22Rv1 (cell line): Measurements from ENCODE around the gene F10.

Experiments used
- H3K27ac ChIP-seq: fragments of 450-650 bp; 2 replicates; pipeline ENCODE4 v1.5.1; 2017
- ZFX ChIP-seq: fragments of 450-650 bp; IDR thresholded peaks from 2 replicates; pipeline ENCODE4 v1.6.1; 2017; ENCODE audit warnings: antibody characterized with exemption, borderline replicate concordance
- TF ChIP-seq, protein P1 (sequence below): fragments of 450-650 bp; IDR thresholded peaks from 2 replicates; pipeline ENCODE4 v1.5.1; 2017; ENCODE audit warnings: mild to moderate bottlenecking

Gene F10

DNA sequence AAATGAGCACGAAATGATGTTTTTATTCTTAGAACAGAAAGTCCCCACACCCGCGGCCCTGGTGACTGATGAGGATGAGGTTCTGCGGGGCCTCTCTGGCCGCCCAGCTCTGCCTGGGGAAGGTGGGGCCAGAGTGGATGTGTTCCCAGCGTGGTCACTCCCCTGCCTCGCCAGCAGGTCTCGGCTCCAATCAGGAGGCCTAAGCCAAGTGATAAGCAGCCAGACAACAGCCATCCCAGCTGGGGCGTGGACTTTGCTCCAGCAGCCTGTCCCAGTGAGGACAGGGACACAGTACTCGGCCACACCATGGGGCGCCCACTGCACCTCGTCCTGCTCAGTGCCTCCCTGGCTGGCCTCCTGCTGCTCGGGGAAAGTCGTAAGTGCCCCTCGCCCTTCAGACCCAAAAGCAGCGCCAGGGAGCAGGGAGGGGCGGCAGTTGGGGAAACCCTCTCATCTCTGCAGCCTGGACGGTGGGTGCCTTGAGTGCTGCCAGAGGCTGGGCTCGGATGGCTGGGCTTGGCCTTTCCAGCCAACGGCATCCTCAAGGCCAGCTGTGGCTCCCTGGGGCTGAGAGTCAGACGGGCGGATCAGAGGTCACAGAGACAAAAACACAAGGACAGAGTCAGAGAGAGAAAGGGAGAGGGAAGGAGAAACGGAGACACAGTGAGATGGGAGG lies at the start of gene F10:
Gene F10 (plus strand): TSS at position 250 of the 676 bp plus-strand sequence. CDS start 57 bp downstream, at position 307.
- TF ChIP-seq, protein P1, sequence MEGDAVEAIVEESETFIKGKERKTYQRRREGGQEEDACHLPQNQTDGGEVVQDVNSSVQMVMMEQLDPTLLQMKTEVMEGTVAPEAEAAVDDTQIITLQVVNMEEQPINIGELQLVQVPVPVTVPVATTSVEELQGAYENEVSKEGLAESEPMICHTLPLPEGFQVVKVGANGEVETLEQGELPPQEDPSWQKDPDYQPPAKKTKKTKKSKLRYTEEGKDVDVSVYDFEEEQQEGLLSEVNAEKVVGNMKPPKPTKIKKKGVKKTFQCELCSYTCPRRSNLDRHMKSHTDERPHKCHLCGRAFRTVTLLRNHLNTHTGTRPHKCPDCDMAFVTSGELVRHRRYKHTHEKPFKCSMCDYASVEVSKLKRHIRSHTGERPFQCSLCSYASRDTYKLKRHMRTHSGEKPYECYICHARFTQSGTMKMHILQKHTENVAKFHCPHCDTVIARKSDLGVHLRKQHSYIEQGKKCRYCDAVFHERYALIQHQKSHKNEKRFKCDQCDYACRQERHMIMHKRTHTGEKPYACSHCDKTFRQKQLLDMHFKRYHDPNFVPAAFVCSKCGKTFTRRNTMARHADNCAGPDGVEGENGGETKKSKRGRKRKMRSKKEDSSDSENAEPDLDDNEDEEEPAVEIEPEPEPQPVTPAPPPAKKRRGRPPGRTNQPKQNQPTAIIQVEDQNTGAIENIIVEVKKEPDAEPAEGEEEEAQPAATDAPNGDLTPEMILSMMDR = no peak
- no peak for TF ChIP-seq ZFX
- no peak within 1 kb of the TSS for H3K27ac ChIP-seq

DNA sequence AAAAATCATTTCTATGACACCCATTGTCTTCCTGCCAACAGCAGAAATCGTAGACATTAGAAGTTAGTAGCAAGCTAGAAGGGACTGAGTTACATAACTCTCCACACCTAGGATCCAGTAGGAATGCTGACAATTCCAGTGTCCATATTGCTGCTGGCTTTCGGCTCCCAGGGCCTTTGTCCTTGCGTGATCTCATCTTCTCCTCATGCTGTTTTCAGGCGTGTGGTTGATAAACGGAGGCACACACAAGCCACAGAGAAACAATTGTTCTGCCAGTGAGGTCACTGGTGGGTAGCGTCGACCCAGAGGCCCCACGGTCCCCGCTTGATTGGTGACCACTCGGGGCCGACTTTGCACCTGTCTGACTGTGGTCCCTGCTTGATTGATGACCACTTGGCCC lies 48.7 kb upstream of the F10 start:
- H3K27ac ChIP-seq = no peak overlapping the region
- TF ChIP-seq, protein P1 = no peak
- TF ChIP-seq ZFX = no peak

DNA sequence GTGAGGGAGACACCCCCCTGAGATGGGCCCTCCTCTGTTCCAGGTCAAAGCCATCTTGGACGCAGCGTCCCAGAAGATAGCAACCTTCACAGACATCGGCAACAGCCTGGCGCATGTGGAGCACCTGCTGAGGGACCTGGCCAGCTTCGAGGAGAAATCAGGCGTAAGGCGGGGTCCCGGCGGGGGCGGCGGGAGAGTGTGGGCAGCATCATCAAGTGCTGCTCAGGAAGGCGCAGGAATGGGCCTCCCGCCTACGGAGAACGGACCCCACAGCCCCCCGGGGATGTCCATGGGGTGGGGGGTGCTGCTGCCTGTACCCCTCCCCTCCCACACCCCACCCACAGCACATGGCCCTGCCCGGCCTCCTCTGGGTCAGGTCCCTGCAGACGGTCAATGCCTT lies 48.2 kb upstream of the F10 start:
- H3K27ac ChIP-seq = no peak overlapping the region
- TF ChIP-seq, protein P1 = no peak
- TF ChIP-seq ZFX = no peak

DNA sequence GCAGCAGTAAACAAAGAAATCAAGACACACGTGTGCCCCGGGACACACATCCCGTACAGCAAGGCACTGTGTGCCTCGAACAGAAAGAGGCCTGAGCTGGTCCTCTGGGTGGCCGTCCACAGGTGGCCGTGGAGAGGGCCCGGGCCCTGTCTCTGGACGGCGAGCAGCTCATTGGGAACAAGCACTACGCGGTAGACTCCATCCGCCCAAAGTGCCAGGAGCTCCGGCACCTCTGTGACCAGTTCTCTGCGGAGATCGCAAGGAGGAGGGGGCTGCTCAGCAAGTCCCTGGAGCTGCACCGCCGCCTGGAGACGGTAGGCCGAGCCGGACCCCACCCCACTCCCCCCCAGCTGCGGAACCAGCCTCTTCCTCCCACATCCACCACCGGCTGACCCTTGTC lies 47.7 kb upstream of the F10 start:
- TF ChIP-seq, protein P1 = no peak
- TF ChIP-seq ZFX = no peak
- H3K27ac ChIP-seq = no peak overlapping the region

DNA sequence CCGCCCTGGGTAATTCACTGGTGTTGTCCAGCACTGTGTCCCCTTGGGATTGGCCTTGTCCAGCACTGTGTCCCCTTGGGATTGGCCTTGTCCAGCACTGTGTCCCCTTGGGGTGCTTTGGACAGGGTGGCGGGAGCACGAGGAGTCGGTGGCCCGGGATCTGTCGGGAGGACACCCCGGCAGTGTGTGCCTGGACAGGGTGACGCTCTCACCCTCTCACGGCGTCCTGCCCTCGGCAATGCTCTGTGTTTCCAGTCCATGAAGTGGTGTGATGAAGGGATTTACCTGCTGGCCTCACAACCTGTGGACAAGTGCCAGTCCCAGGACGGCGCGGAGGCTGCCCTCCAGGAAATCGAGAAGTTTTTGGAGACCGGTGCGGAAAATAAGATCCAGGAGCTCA lies 46.9 kb upstream of the F10 start:
- TF ChIP-seq ZFX = no peak
- H3K27ac ChIP-seq = no peak overlapping the region

DNA sequence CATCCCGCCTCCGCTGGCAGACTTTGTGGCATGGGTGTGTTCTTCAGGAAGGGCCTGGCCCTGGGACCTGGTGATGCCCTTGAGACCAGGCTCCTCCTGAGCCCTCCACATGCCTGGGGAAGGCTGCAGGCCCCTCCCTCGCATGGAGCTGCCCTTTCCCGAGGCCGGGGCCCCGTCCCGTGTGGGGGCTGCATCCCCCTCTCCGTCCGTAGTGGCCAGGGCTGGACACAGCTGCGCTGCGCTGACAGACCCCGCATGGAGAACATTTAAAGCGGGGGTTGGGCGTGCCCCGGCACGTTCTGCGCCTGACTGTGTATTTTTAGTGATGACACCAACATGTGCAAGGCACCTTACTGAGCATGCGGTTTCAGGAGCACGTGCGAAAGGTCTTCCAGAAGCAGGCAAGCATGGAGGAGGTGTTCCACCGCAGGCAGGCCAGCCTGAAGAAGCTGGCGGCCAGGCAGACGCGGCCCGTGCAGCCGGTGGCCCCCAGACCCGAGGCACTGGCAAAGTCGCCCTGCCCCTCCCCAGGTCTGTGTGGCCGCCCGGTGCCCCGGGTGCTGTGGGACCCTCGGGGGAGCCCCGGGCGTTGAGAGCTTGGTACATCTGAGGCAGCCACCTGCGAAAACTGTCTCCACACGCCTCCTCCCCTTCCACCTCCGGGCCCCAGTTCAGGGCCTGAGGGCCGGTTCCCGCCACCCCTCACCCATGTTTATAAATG lies 45.8 kb upstream of the F10 start:
- TF ChIP-seq, protein P1 = no peak
- TF ChIP-seq ZFX = no peak
- no peak overlapping the region for H3K27ac ChIP-seq

DNA sequence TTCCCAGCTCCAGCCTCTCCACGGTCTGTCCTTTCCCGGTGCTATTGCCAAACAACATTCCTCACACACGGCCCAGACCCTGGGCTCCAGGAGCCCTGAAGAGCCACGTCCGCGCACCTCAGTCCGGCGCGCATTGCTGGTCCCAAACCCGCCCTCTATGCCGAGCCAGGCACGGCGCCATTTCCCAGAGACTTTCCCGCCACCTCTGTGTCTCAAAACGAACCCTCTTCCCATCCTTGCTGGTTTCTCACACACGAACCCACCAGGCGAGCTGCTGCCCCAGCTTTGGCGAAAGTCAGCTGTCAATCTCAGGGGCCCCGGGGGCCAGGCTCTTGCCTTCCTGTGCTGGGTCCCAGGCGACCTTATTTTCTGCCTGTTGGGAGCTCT lies 45.0 kb upstream of the F10 start:
- H3K27ac ChIP-seq = no peak overlapping the region
- TF ChIP-seq, protein P1 = no peak
- TF ChIP-seq ZFX = no peak
